ENCODE results near the gene OPHN1. TPM values are rescaled to one million over a fixed set of nuclear protein-coding genes. Genes with fewer than 3 reads are reported as not detected.

The OPHN1 gene
- total and polyA plus RNA-seq, 2 donors (not counting 3 experiments of a cell fraction or from before 2014, with no cell fraction given) = 3.9 to 6.7 TPM

GRCh38 chrX:68132749-68133148, 300.5 kb downstream of the OPHN1 start:
- no peaks in the 10 kb centered on the region for H3K9me3 ChIP-seq (replicated peaks; ENCODE audit: control insufficient read depth, insufficient read depth, low read length)
- H3K4me2 ChIP-seq (ENCODE audit: insufficient read depth, low read length) = no peak overlapping the region
- FAIRE-seq (no peak), DNase-seq (ENCODE audit: low read depth, low spot score) (no peak)
- ChIA-PET CTCF (no interaction called here), POLR2A (no interaction called here)
- no peak for TF ChIP-seq GATA2 (IDR thresholded peaks at IDR 0.05; ENCODE audit: insufficient read depth, insufficient read length, low read depth, low read length)
- TF ChIP-seq EZH2 (IDR thresholded peaks at IDR 0.05; ENCODE audit: borderline replicate concordance, low read depth, low read length, severe bottlenecking) = no peak
- TF ChIP-seq JUN (IDR thresholded peaks at IDR 0.05; ENCODE audit: borderline replicate concordance, insufficient read depth, insufficient read length, low read depth) = no peak
- TF ChIP-seq MYC (IDR thresholded peaks at IDR 0.05; ENCODE audit: low read depth, low read length) = no peak
- no peak for TF ChIP-seq POLR2A (IDR thresholded peaks at IDR 0.05; ENCODE audit: low read depth, low read length)
- no peak for TF ChIP-seq POLR2AphosphoS5 (IDR thresholded peaks at IDR 0.05; ENCODE audit: insufficient read depth, low read depth, low read length)
- TF ChIP-seq FOS (IDR thresholded peaks at IDR 0.05; ENCODE audit: borderline replicate concordance, insufficient read depth, low read length) = no peak
- TF ChIP-seq CTCF (IDR thresholded peaks at IDR 0.05; ENCODE audit: extremely low read depth in 1 of 2, insufficient read depth in 1 of 2, low read depth in 1 of 2, low read length in 2 of 2) = no peak
- no peak for TF ChIP-seq MAX (IDR thresholded peaks at IDR 0.05; ENCODE audit: insufficient read depth, insufficient read length)
- dilution Hi-C loops (cut with MboI; ENCODE audit: extremely low pct_ligation_motif_present, low sequenced_read_pairs) = no loop called here
- no peak overlapping the region for H3K4me3 ChIP-seq (replicated peaks in 1 of 3; ENCODE audit: insufficient read depth in 1 of 3, low read depth in 1 of 3, low read length in 3 of 3)
- intact Hi-C loops (cut with micrococcal nuclease) = no loop called here
- H3K27ac ChIP-seq (ENCODE audit: insufficient read depth, low read depth, low read length) = no peak overlapping the region
- H3K9ac ChIP-seq (replicated peaks; ENCODE audit: extremely low read depth, insufficient read depth, low read length) = no peak overlapping the region
- no TSS peak for BruUV-seq (replicated peaks)
- H3K36me3 ChIP-seq (ENCODE audit: control insufficient read depth in 2 of 2, extremely low read depth in 1 of 2, insufficient read depth in 2 of 2, low read length in 2 of 2) = no peaks in the 10 kb centered on the region
- H2AFZ ChIP-seq (ENCODE audit: low read depth, low read length) = no peak overlapping the region
- H3K79me2 ChIP-seq (ENCODE audit: control insufficient read depth, insufficient read depth, low read length) = no peaks in the 10 kb centered on the region
- no peaks in the 10 kb centered on the region for H3K9me1 ChIP-seq (replicated peaks; ENCODE audit: control insufficient read depth, extremely low read depth, insufficient read depth, low read length)
- no peaks in the 10 kb centered on the region for H3K4me1 ChIP-seq (ENCODE audit: control insufficient read depth, extremely low read depth, insufficient read depth, low read length)
- no peaks in the 10 kb centered on the region for H4K20me1 ChIP-seq (replicated peaks; ENCODE audit: control insufficient read depth, extremely low read depth, insufficient read depth, low read length)
- H3K27me3 ChIP-seq (ENCODE audit: control insufficient read depth in 2 of 2, insufficient read depth in 2 of 2, low read length in 2 of 2) = no peaks in the 10 kb centered on the region

Measured in endothelial cell of umbilical vein (primary cell).